ENCODE measurements around the gene ITGA8. TPM values are rescaled to one million over a fixed set of nuclear protein-coding genes. Genes with fewer than 3 reads are reported as not detected.

ITGA8 gene
- total and polyA plus RNA-seq, 2 of the 13 experiments (the other 11 are each of a cell fraction or from before 2014, with no cell fraction given): not detected

DNA sequence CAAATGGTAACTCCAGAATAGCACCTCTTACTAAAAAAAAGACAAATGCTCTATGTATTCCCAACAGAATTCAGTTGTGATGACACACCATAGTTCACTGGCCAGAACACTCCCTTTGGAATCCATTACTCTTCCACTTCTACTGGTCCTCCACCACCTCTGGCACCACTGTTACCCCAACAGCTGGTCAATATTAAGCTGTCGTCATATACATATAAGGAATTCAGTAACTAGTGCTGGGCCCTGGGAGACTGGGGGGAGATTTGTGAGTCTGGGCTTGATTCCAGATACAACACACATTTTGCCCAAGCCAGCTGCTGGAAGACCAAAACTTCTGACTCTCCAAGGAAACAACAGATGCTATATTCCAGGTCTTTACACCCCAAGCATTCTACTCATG is 26.0 kb upstream of the ITGA8 start:
- FAIRE-seq (no peak), ATAC-seq (no peak), DNase-seq (ENCODE audit: low spot score) (no peak)
- BruUV-seq (replicated peaks): no TSS peak
- CTCF ChIA-PET (ENCODE audit: low intra/inter-chr PET ratio, low total read pairs): no interaction called here
- intact Hi-C loops (cut with micrococcal nuclease; ENCODE audit: unreplicated experiment): no loop called here
- Histone ChIP-seq H4K20me1 (ENCODE audit: insufficient read depth, low read length) (no peaks in the 10 kb centered on the region), H3K27me3 (ENCODE audit: control insufficient read depth in 1 of 2, insufficient read depth in 2 of 2, low read length in 2 of 2) (peaks cover 0 to 2% of the 10 kb centered on the region in 2 experiments; a peak in 1 of 5 replicates), H3K9me3 (ENCODE audit: low read length) (no peaks in the 10 kb centered on the region), H3K4me3 (replicated peaks in 1 of 3; ENCODE audit: insufficient read depth in 1 of 3, low read depth in 2 of 3, low read length in 3 of 3) (no peak overlapping the region), H3K4me1 (ENCODE audit: insufficient read depth, low read length) (no peaks in the 10 kb centered on the region), H2AFZ (ENCODE audit: low read length) (no peak overlapping the region), H3K79me2 (ENCODE audit: insufficient read depth, low read length) (no peaks in the 10 kb centered on the region), H3K4me2 (ENCODE audit: low read depth, low read length) (no peak overlapping the region), H3K9ac (ENCODE audit: insufficient read depth, low read depth, low read length) (no peak overlapping the region), H3K36me3 (replicated peaks in 1 of 2; ENCODE audit: control insufficient read depth in 1 of 2, insufficient read depth in 2 of 2, low read length in 2 of 2) (no peaks in the 10 kb centered on the region), H3K27ac (ENCODE audit: extremely low read length, insufficient read depth, low read length) (no peak overlapping the region)
- in situ Hi-C loops (cut with HindIII; ENCODE audit: extremely low pct_ligation_motif_present, low pct_unique_long_range_greater_than_20kb): no loop called here
- POLR2A ChIA-PET: no interaction called here
- TF ChIP-seq MAFF (IDR thresholded peaks at IDR 0.05; ENCODE audit: low read depth, low read length): no peak
- TF ChIP-seq, protein P1, sequence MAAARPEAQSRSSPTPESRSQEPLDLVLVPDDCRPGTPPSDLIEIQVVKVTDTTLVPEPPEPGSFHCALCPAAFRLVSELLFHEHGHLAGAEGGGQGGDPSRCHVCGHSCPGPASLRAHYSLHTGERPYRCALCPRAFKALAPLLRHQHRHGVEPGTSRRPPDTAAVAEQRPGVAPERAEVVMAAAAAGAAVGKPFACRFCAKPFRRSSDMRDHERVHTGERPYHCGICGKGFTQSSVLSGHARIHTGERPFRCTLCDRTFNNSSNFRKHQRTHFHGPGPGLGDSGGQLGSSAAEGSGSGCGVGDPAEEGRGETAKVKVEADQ (CRISPR knock-in tag; IDR thresholded peaks at IDR 0.05; ENCODE audit: borderline replicate concordance): no peak
- no peak for TF ChIP-seq ZNF616 (CRISPR knock-in tag; IDR thresholded peaks at IDR 0.05; ENCODE audit: low read depth)
- TF ChIP-seq KLF13 (CRISPR knock-in tag; IDR thresholded peaks at IDR 0.05): no peak
- TF ChIP-seq CREM (IDR thresholded peaks at IDR 0.05): no peak
- no peak for TF ChIP-seq CREM (CRISPR knock-in tag; IDR thresholded peaks at IDR 0.05)
- TF ChIP-seq SUZ12 (IDR thresholded peaks at IDR 0.05; ENCODE audit: low read depth, low read length): no peak
- TF ChIP-seq, protein P2, sequence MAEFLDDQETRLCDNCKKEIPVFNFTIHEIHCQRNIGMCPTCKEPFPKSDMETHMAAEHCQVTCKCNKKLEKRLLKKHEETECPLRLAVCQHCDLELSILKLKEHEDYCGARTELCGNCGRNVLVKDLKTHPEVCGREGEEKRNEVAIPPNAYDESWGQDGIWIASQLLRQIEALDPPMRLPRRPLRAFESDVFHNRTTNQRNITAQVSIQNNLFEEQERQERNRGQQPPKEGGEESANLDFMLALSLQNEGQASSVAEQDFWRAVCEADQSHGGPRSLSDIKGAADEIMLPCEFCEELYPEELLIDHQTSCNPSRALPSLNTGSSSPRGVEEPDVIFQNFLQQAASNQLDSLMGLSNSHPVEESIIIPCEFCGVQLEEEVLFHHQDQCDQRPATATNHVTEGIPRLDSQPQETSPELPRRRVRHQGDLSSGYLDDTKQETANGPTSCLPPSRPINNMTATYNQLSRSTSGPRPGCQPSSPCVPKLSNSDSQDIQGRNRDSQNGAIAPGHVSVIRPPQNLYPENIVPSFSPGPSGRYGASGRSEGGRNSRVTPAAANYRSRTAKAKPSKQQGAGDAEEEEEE (CRISPR knock-in tag; IDR thresholded peaks at IDR 0.05; ENCODE audit: borderline replicate concordance): no peak
- TF ChIP-seq, protein P3, sequence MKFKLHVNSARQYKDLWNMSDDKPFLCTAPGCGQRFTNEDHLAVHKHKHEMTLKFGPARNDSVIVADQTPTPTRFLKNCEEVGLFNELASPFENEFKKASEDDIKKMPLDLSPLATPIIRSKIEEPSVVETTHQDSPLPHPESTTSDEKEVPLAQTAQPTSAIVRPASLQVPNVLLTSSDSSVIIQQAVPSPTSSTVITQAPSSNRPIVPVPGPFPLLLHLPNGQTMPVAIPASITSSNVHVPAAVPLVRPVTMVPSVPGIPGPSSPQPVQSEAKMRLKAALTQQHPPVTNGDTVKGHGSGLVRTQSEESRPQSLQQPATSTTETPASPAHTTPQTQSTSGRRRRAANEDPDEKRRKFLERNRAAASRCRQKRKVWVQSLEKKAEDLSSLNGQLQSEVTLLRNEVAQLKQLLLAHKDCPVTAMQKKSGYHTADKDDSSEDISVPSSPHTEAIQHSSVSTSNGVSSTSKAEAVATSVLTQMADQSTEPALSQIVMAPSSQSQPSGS (CRISPR knock-in tag; IDR thresholded peaks at IDR 0.05): no peak
- TF ChIP-seq LCORL (IDR thresholded peaks at IDR 0.05): no peak
- no peak for TF ChIP-seq LCORL (CRISPR knock-in tag; IDR thresholded peaks at IDR 0.05)
- whole genome bisulfite sequencing (ENCODE audit: low lambda C conversion rate): 64% methylated on average over 1 of the region's 1 CpG

All from HepG2 (cell line).